ENCODE data around the gene GPRC5A.

Gene GPRC5A

GRCh38 chr12:12912711-12913110, 21.3 kb downstream of the GPRC5A start:
- DNase-seq, result no peak

DNA sequence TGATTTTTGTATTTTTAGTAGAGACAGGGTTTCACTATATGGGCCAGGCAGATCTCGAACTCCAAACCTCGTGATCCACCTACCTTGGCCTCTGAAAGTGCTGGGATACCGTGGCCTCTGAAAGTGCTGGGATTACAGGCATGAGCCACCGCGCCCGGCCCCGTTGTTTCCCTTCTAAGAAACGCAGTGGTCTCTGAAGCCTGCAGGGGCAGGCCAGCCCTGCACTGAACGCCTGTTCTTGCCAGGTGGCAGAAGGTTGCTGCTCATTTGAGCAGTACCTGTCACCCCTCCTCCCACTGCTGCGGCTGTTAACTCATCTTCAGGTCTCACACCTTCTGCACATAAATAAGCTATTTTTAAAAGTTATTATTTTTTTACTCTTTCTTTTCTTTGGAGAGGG, 24.3 kb downstream of the GPRC5A start:
- DNase-seq, result no peak

DNA sequence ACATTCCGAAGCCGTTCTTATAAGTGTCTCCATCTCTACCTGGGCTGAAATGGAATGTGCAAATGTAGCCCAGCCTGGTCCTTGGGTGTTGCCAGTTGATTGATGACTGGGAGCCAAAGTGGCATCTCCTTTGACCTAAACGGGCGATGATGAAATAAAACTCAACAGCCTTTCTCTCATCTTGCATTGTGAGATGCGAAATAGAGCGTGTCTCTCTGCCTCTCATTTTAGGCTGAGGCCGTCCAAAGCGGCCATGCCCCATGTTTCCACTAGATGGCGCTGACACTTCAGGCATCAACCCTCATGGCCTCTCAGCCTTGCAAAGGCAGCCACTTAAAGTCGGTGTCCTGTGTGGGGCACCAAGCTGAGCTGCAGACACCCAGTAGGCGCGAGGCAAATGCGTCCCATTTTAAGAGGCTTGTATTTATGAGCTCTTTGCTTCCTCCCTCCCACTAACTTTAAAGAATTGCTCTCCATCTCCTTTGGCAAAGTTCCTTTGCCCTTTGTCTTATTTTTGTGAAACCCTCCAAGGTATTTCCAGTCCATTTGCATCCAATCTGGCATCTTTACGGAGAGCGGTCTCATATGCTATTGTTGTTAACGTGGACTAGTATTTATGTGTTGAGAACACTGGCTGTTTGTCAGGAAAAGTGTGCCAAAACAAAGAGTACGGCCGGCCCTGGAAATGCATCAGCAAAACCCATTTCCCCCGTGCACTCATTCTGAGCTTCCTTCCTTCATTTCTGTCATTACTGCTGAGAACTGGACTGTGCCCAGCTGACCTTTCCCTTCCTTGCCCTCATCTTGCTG, 25.0 kb downstream of the GPRC5A start:
- peak; percentile 74 for DNase-seq

- DNase-seq, result no peak
Measured at GRCh38 chr12:12917517-12917916, 26.2 kb downstream of the GPRC5A start.

DNA sequence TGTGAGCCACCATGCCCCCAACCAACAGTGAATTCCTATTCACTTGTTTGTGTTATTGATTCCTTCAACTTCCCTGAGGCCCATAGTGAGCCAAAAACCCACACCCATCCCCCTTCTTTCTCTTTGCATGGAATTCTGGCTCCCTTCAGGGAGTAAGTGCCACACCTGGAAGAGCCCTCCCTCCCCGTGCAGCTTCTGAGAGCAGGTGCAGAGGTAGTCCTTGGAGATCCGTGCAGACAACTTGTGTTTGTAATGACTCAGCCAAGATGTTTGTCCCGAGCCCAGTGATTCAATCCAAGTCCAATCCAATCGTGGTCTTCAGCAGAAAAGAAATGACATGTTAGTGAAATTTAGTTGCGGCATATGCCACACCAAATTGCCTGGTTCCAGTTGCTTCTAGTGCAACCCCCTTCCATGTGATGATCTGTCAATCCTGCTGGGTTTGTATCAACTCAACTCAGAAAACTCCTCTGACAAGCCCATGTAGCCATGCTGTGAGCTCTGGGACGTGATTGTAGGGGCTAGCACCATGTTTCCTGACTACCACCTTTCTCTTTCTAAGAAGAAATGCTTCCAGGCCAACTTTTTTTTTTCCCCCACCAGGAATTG, 27.5 kb downstream of the GPRC5A start:
- no peak for DNase-seq

DNA sequence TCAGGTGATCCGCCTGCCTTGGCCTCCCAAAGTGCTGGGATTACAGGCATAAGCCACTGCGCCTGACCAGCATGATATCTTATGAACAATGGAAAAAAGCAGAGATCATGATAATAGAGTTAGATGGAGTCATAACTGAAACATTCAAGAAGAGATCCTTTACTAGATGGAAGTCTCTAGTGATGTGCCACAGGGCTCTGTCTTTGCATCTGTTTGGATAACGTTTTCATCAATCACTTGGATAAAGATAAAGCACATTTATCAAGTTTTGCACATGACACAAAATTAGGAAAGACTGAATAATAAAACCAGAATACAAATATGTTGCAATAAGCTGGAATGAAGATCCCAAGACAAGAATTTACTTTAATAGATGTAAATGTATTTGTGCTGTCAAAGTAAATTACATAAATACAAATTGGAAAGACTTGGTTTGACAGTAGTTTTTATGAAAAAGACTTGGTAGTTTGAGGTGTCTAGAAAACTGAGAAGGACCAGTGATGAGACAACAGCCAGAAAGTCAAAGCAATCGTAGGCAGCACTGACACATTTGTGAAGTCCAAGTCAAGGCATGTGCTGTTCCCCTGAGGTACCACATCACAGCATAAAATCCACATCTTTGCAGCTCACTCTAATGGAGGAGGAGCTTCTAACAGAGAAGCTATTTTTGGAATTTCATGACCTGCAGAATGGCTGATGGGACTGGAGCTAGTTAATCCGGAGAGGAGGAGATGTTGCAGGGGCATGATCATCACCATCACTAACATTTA, 28.5 kb downstream of the GPRC5A start:
- no peak for DNase-seq

DNA sequence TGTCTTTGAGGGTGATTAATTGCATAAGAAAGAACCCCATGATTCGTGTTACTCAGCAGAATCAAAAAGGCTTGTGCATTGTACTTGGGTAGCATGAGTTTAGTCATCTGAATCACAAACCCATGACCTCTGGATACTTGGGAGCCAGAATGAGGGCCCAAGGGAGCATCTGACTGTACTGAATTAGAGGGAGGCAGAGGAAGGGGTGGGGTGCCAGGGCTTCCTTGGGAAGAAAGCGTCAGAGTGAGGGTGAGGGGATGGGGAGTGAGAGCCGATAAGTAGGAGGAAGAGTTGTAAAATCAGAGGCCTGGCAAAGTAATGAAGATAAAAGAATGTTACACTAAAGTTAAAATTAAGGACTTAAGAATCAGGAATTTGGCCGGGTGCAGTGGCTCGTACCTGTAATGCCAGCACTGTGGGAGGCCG, 30.8 kb downstream of the GPRC5A start:
- no peak for DNase-seq

- no peak for DNase-seq
Measured at GRCh38 chr12:12922978-12923377, 31.6 kb downstream of the GPRC5A start.

GRCh38 chr12:12924169-12924568, 32.8 kb downstream of the GPRC5A start:
- DNase-seq, result no peak

DNA sequence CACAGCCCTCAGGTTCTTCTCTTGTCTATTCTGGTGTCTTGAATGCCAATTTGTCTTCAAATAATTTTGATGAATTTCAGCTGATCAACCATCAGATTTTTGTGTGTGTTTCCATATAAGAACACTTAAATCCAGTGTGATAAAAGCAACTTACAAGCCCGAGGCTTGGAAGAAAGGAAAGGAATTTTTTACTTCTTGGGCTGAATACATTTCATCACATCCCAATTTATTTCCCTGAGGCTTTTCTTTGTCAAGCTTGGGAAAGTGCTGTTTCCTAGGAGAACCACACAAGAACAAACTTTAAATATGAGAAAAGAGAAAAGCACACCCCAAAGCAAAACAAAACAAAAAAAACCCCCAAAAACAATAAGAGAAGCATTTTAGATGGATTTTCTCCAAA, 34.0 kb downstream of the GPRC5A start:
- DNase-seq, result no peak

DNA sequence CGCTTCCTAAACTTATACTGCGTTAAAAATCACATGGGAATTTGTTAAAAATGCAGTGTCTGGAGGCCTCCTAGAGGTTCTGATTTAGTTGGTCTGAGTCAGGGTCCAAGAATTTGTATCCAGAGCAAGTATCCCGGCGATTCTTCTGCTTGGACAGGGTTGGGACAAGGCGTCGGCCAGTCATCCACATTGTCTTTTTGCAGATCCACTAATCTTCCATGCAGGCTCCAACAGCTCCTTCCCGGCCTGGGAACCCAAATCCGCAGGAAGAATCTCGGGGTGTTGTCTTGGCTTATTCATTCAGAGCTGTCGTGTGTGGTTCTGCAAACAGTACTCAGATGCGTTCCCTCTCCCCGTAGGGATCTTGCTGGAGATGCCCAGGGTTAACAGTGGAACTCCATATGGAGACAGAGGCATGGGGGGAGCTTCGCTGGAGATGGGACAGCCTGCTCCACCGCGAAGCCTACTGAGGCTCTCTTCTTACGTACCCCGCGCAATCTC, 35.3 kb downstream of the GPRC5A start:
- no peak for DNase-seq

- peak; percentile 50 for DNase-seq
Measured at GRCh38 chr12:12927211-12928079, 36.1 kb downstream of the GPRC5A start.

DNA sequence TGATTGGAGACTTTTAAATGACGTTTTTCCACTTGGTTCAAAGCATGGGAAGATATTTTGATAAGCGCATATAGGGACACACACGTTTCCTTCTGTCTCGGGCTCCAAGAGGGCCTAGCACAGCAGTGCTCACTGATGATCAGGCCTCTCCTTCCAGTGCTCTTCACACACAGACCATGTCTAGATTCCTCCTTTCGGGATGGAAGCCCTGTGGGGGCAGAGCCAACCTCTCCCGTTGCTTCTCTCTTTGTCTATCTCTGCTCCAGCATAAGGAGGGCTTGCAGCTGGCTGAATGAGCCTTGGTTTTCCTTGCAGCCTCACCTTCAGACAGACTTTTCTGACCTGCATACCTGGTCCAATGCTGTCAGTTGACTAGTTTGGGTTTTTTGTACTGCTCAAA, 38.3 kb downstream of the GPRC5A start:
- DNase-seq, result no peak

DNA sequence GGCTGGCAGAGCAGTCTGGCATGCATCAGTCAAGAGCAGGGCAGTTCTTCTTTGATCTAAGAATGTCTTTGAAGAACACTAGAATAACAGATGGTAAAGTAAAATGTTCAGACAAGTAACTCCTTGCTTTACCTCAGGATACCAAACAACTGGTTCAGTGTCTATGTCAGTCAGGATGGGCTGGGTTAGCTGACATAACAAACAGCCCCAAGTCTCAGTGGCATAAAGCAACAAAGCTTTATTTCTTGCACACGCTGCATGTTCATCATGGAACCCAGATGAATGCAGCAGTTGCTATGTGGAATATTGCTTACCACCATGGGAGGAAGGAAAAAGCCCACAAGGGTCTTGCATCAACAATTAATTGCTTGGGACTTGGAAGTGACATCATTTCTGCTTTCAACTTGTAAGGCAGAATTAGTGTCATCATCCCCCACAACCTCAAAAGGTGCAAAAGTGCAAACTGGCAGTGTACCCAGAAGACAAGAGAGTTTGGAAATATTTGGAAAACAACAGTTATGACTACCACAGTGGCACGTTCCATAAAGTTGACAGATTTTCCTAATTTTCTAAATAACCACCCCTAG, 39.4 kb downstream of the GPRC5A start:
- DNase-seq, result no peak

GRCh38 chr12:12933742-12934141, 42.4 kb downstream of the GPRC5A start:
- no peak for DNase-seq

DNA sequence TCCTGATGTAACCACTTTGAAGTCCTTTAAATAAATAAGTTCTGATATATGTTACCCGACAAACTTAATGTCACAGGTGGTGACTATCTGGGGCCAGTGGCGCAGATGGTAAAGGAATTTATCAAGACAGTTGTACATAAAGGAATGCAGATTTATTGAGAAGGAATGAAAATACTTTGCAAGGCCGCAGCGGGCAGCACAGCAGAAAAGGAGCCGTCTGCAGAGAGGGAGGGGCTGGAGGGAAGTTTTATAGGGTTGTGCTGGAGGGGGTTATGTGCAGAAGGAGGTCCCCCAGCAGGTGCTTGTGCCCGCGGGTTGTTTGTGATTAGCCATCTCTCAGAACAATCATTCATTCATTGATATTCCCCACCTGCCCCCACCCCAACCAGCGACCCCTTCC, 43.2 kb downstream of the GPRC5A start:
- DNase-seq, result no peak

GRCh38 chr12:12936983-12937491, 45.7 kb downstream of the GPRC5A start:
- no peak for DNase-seq

DNA sequence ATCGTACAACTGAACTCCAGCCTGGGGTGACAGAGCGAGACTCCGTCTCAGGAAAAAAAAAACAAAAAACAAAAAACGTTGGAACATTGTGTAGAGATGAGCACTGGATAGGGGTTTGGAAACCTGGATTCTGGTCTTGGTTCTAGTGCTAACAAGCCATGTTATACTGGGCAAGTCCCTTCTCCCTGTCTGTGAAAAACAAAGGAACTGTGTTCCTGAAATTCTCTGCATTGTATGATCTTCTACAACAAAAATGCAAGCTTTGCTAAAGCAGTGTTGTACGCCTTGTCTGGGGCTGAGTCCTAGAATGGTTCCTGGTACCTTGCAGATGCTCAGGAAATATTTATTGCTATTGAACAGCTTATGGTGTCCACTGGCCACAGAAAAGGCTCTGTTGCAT, 47.2 kb downstream of the GPRC5A start:
- no peak for DNase-seq

GRCh38 chr12:12939888-12940287, 48.5 kb downstream of the GPRC5A start:
- no peak for DNase-seq

DNA sequence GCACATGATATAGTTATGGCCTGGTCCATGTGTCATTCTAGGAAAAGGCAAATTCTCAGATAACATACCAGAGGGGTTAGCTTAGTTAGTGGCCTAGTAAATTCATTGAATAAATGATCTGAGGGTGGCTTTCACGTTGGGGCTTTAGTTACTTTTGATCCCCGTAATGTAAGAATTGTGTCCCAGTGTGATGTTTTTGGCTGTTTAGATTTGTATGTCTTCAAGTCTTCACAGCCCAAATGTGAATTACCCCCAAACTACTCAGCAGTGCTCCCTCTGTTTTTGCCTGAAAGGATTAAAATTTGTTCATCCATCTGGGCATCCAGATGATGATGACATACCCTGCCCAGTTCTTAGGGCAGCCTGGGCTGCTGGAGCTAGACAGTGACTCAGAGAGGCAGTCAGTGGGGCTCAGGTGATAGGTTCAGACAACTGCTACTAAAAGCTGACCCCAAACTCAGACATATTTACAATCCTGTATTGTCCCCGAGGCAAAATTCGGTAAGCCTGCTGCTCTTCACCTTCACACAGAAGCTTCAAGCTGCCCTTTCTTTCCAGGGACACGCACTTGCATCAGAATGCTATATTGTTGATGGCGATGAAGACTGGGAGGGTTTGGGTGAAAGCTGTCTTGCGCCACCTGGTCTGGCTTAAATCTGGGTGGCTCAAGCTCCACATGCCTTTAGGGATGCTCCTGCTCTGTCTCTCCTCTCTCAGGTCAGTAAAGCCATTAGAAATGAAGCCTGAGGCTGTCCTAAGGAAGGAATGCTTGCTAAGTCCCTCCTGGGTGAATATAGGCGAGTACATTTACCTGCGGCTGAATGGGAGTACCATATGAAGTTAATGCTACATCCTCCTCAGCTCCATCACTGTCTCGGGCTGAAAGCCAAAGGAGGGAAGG, 50.3 kb downstream of the GPRC5A start:
- DNase-seq, result no peak
